Activated CD4-positive, CD25-positive, alpha-beta regulatory T cell treated with anti-CD3 and anti-CD28 coated beads, Interleukin-2, amount 50 U/mL, for 72 hours (primary cell): ENCODE measurements around the gene SH2B3.
"Not testable (repeated sequence)": the region's sequence is repeated elsewhere in the genome, so short reads cannot be mapped to it uniquely, and the experiment has no call there.

Experiments used
- DNase-seq: peaks from one replicate; pipeline ENCODE4 v3.0.0; 2021

The SH2B3 gene

DNA sequence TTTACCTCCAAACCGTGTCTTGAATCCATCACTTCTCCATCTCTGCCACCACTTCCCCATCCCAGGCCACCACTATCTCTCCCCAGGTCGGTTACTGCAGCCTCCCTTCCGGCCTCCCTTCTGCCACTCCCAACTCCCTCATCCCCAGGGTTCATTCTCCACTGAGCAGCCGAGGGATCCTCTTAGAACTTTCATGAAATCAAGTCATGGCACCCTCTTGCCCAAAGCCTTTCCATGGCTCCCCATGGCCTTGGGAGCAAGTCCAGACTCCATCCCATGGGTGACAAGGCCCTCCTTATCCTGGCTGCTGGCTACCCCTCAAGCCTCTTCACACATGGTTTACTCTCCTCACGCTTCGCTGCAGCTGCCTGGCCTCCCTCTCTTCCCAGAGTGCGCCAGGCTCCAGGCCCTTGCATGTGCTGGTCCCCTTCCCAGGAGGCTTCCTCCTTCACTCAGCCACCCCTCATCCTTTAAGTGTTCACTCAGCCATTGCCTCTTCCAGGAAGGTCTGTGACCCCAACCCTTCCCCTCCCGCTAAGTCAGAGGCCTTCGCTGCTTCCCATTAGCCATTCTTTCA, 17.9 kb upstream of the SH2B3 start:
- DNase-seq, result no peak

DNA sequence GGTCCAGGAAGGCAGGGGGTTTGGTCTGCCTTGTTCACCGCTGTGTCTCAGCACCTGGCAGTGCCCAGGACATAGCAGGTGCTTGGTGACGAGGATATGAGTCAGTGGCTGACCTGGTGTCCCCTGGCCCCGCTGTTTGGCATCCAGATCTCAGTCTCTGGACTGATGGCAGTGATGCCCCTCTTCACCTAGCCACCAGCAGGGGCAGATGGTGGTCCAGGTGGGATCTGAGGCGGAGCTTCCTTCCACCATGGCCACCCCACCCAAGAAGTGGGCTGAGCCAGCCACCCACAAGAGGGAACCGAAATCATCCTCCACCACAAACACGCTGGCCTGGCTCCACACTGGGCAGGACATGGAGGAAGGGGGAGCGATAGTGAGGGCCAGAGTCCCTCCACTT, 16.1 kb upstream of the SH2B3 start:
- DNase-seq, result no peak

DNA sequence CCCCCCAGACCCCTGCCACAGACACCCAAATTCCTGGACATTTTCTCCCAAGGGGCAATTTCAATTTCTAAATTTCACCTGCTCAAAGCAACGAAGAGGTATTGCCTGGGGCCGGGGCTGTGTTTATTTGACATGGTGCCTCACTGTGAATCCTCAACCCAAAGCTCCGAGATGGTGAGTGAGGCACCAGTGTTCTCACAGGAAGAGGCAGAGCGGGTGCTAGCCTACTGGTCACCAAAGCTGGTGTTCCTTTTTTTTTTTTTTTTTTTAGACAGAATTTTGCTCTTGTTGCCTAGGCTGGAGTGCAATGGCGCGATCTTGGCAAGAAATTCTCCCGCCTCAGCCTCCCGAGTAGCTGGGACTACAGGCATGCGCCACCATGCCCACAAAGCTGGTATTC, 14.8 kb upstream of the SH2B3 start:
- DNase-seq, result no peak

DNA sequence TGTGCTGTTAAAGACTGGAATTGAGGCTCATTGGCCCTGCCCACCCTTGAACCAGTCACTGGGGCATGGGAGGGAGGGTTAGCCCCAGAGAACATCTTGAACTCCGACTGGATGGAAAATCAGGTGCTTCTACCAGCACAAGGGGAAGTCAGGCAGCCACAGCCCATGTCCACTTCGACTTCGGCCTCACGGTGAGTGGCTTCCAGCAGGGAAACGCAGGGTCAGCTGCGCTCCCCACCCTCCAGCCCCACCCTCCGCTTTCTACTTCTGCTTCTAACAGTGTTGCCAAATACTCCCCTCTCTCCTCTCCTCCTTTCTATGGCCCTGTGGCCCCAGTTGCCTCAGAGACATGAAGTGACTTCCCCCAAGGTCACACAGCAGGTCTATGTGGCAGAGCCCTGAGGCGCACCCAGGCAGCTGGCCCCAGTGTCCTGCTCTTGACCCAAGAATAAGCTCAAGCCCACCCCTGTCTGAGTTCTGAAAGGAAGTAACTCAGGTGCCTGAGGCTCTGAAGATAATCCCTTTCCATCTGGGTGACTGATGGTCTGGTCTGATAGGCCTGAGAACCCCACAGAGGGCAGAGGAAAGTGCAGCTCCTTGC, 11.9 kb upstream of the SH2B3 start:
- no peak for DNase-seq

DNA sequence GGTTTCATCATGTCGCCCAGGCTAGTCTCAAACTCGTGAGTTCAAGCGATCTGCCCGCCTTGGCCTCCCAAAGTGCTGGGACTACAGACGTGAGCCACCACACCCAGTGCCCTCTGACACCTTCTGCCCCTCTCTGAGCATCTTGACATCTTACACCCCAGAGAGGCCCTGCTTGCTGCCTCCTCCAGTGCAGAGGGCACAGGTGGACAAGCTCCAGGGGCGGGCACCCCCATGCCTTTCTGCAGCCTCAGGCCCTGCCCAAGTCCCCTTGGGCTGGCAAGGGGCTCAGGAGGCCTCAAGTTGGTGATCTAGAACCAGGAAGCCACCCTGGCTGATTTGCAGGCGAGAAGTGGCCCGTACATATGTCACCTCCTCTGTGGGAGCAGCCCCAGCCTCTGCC, 11.2 kb upstream of the SH2B3 start:
- DNase-seq, result no peak

DNA sequence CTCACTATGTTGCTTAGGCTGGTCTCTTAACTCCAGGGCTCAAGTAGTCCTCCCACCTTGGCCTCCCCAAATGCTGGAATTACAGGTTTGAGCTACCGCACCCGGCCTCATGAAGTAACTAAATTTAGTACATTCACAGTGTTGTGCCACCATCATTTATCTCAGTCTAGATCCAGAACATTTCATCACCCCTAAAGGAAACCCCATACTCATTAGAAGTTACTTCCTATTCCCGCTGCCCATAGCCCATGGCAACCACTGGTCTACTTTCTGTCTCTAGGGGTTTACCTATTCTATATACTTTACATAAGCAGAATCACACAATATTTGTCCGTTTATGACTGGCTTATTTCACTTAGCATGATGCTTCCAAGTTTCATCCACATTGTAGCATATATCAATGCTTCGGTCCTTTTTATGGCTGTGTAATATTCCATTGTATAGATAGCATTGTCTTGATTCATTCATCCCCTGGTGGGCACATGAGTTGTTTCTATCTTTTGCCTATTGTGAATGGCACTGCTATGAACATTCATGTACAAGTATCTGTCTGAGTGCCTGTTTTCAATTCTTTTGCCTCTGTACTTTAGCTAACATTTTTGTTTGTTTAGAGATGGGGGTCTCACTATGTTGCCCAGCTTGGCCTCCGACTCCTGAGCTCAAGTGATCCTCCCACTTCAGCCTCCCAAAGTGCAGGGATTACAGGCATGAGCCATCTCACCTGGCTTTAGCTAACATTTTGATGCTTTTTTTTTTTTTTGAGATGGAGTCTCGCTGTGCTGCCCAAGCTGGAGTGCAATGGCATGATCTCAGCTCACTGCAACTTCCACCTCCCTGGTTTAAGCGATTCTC, 10.2 kb upstream of the SH2B3 start:
- DNase-seq, result no peak

DNA sequence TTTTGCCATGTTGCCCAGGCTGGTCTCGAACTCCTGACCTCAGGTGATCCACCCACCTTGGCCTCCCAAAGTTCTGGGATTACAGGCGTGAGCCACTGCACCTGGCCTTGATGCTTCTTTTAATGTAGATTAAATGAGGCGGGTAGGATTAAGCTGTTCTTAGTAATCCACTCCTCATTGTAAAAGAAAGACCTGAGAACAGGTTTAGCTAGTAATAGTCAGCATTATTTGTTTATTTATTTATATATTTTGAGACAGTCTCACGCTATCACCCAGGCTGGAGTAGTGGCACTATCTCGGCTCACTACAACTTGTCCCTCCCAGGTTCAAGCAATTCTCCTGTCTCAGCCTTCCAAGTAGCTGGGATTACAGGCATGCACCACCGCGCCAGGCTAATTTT, 9.5 kb upstream of the SH2B3 start:
- DNase-seq, result not testable (repeated sequence)

DNA sequence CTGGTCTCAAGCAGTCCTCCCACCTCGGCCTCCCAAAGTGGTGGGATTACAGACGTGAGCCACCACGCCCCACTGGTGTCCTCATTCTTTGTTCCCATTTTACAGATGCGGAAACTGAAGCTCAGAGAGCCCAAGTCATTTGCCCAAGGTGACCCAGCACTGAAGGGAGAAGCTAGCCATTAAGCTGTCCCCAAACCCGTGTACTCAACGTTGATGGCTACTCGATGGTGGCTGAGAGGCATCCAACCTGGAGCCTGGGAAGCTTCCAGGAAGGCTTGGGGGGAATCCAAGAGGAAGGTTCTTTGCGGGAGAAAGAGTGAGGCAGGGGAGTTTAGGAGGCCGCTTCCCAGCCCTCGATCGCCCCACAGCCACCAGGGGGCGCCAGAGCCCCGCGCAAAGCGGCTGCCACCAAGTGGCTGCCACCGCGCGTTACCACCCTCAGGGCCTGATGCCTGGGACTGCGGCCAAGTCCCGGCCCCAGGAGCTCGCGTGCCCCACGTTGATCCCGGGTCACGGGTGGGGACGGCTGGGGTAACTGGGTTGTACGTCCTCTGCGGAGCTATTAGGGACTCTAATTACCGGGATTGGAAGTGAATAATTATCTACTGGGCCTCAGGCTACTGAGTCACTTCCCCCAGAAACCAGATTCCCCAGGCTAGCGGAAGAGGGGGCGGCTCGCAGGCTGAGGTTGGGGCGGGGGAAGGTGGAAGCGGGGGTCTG, 8.8 kb upstream of the SH2B3 start:
- DNase-seq, result peak; percentile 94

DNA sequence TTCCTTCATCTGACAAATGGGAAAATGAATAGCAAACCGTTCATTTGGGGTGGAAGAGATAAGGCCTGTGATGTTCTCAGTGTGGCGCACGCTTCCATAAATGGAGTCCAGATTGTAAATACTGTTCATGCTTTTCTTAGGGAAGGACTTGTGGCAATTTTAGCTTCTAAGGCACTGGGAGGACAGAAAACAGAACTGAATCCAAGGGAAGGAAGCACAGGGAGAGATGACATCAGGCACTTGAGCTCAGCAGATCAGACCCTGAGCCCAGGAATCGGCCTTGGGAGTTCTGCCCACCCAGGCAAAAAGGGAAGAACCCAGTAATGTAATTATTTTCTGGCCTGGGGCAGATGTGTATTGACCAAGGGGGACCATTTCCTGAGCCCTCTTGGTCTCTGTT, 7.2 kb upstream of the SH2B3 start:
- DNase-seq, result no peak

DNA sequence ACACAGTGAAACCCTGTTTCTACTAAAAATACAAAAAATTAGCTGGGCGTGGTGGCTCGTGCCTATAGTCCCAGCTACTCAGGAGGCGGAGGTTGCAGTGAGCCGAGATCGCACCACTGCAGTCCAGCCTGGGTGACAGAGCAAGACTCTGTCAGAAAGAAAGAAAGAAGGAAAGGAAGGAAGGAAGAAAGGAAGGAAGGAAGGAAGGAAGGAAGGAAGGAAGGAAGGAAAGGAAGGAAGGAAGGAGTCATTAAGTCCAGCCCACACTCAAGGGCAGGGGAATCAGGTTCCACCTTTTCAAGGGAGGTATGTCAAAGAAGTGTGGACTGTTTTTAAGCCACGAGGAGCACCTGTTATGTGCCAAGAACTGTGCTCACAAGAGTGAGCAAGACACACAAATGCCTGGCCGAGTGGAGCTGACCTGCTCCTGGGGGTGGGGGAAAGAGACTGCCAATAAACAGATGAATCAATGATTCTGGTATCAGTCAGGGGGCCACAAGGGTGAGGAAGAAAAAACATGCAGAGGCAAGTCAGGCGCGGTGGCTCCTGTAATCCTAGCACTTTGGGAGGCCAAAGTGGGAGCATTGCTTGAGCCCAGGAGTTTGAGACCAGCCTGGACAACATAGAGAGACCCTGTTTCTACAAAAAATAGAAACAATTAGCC, 5.8 kb upstream of the SH2B3 start:
- DNase-seq, result not testable (repeated sequence)

DNA sequence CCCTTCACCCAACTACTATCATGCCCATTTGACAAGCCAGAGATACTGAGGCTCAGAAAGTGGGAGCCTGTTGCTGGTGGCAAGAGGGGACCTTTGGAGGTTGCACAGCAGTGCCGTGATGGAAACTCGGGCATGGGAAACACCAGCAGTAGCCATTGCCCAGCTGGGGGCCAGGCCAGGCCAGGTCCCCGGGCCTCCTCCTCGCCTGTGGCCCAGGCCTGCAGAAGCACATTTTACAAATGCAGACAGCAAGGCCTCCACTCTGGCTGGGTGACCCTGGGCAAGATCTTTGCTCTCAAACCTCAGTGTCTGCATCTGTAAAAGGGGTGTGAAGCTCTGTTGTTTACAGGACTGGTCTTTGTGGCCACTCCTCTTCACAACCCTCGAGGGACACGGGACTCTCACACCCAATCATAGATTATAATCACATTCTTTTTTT, 4.5 kb upstream of the SH2B3 start:
- DNase-seq, result no peak

DNA sequence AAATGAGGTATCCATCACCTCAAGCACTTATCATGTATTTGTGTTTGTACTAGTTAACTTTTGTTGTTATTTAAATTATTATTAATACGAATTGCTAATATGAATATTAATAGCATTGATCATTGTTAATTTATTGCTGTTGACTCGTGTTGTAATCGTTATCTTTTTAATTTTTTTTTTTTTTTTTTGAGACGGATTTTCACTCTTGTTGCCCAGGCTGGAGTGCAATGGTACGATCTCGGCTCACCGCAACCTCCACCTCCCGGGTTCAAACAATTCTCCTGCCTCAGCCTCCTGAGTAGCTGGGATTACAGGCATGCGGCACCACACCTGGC, 3.3 kb upstream of the SH2B3 start:
- not testable (repeated sequence) for DNase-seq

DNA sequence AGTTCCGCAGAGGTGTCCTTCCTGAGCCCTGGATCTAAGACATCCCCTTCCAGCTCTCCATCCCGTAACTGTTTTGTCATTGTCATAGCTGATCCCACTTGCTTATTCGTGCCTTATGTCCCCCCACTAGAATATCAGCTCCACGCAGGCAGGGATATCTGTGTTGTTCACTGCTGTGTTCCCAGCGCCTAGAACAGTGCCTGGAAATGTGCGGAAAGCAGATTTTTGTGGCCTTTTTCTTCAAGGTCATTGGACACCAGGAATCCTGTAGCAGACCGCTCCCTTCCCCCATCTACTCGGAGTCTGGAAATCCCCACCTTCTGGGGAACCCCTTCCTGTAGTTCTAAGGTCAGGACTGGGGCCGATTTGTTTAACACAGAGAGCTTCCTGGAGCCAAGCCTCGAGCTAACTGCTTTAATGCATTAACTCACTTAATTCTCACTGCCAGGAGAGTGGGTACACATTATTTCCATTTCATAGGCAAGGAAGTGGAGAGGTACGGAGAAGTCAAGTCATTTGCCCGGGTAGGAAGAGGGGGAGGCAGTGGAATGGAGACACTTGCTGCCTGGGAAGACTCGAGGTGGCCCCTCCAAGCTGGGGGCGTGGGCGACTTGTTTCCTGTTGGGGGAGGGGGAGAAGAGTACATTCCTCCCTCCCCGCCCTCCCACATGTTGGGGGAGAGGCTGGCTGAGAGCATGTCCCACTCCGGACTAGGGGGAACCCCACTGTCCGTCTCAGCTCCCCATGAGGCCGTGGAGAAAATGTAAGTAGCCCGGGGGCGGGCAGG, 1.2 kb upstream of the SH2B3 start:
- peak; percentile 48 for DNase-seq

DNA sequence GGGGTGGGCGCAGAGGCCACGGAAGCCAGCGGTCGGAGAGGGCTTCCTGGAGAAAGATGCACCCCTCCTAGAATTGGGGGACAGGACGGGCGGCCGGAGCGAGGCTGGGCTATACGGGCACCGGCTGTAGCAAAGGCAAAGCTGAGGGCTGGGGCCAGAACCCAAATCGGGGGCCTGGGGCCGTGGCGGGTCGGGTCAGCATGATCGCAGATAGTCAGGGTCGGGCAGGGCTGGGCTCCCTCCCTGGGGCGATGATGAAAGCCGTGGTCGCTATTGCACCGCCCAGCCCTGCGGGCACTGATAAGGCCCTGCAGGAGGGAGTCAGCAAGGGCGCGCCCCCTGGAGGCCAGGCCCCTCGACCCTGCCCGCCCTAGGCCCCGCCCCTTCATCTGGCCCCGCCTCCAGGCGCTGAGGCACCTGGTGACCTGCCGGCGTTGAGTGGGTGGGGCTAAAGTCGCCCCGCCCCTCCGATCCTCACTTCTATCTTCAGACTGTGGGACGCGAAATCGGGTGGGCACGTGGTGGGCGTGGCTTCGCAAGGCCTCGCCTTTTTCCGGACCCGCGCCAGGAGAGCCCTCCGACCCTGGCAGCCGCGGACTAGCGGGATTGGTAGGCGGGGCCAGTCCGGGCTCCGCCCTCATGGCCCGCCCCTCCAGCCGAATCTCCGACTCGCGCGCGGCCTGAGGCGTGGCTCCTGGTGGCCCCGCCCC, 419 bp upstream of the SH2B3 start:
- peak; percentile 88 for DNase-seq

DNA sequence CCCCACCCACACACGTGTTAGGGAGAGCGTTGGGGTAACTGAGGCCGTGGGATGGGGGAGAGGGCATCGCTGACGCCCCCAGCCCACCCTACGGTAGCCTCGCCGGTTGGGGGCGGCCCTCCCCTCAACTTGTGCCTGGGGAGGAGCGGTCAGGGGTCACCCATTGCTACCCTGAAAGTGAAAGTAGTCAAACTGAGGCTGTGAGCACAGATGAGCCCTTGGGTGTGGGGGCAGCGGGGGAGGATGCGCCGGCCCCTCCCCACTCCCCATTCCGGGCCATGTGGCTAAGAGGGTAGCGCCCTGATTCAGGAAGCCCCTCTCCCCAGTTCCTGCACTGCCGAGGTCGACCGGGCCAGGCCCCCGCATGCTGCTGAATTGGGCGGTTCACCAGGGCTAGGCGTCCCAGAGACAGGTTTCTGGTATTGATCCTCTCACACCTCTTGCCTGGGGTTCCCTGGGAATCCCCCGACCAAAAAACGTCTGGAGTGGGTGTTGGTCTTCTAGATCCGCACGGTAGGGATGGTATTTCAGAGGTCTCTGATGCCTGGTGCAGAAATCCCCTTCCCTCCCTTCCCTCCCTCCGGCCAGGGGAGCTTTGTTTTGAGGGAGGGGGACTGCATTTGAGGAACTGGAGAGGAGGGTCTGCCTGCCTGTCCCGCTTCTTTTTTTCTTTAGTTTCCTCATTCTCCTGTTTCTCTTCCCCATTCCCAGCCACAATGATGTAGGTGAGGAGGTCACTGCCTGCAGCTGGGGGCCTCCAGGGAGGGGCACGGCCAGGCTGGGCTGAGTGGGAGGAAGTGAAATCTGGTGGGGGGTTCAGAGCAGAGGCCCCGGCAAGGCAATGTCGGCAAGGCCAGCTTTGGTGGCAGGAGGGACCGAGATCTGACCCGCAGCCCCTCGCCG, 1.0 kb downstream of the SH2B3 start:
- peak; percentile 53 for DNase-seq

DNA sequence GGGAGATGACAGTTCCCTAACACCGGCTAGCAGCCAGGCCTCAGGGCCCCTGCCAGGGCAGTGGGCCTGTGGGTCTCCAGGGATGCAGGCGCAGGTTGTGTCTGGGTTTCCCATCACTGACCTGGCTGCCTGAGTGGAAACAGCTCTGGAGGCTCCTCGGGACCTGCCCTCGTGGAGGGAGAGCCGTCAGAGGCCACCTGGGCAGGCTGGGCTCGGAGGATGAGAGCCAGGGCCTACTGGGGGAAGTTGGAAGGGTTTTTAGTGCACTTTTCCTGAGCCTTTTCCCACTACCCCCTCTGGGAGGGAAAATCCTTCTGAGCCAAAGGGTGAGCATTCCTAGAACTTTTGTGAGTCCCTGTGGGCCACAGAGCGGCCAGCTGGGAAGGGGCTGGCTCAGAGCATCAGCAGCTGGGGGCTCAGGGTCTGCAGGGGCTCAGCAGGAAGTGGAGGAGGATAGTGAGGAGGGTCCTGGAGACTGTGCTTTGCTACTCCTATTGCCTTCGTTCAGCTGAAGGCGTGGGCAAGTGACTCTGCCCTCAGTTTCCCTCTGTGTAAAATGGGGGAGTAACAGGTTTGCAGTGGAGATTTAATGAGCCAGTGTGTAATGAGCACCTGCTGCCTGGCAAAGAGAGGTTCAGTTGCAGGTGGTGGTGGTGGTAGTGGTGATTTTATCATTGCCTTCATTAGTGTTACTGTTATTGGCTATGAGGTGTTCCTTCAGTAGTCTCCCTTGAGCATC, 1.8 kb downstream of the SH2B3 start:
- no peak for DNase-seq

DNA sequence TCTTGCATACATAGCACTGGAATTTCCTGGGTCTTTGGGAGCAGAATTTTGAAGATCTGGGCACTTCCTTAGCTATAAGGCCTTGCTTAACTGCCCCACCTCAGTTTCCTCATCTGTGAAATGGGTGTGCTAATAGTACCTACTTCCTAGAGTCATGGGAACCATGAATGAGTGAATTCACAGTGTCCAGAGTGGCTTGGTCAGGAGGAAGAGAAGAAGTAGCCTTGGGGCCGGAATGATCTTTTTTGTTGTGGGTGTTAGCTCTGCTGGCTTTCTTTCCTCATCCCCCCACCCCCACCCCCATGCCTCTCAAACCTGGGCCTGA, 2.4 kb downstream of the SH2B3 start:
- no peak for DNase-seq

DNA sequence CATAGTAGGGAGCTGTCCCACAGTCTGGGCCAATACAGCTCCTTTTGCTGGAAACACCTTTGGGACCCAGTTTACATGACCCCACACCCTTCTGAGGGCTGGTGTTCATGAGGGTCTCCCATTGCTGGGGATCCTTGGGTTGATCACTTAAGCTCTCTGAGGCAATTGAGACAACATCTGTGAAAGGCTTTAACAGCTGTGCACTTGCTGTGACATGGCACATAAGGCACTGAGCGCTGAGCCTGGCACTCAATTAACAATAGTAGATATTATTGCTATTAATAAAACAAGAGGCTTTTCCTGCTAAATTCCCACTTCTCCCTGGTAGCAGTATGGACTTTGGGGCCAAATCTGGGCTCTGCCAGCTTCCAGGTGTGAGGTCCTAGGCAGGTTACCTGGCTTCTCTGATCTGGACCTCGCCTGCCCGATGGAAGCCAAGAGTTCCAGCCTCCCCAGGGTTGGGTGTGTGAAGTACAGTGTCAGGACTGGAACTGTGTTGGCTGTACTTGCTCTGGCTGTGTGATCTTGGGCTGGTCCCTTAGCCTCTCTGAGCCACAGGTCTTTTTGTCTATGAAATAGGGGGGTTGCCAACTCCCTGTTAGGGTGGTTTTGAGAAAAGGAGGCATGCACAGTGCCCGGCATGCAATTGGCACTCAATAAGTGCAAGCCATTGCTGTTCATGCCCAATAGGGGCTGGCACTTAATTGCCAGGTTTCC, 3.1 kb downstream of the SH2B3 start:
- no peak for DNase-seq

DNA sequence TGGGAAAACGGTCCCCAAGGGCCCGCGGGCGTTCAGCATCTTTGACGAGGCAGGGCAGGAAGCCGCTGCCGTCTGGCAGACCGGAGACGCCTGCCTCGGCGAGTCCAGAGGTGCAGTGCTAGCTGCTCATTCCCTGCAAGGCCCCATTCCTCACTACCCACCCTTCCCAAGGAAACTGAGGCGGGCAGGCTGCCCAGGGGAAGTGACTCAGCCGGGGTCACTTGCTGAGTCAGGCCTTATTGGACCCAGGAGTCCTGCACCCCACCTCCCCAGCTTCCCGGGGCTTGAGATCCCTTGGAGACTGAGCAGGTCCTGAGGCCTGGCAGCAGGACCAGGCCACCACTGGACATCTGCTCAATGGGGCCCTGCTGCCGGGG, 3.7 kb downstream of the SH2B3 start:
- DNase-seq, result no peak
